GM10266 (cell line): ENCODE data around the gene MMP19.
A peak's percentile ranks its signal among the peaks of the same experiment; 100 is the strongest.

Experiments
- DNase-seq: peaks from one replicate; pipeline ENCODE4 v3.0.0; 2012; ENCODE audit errors: extremely low spot score
- CTCF ChIP-seq: IDR thresholded peaks from 2 replicates; pipeline ENCODE4 v1.5.1; 2012; ENCODE audit warnings: mild to moderate bottlenecking, low read depth; ENCODE audit not compliant: control insufficient read depth, insufficient read depth; ENCODE audit errors: missing control alignments

Gene MMP19

GRCh38 chr12:55820679-55821078 lies 22.1 kb downstream of the MMP19 start:
- peak; percentile 4 for TF ChIP-seq CTCF
- DNase-seq: no peak

- TF ChIP-seq CTCF: no peak
- no peak for DNase-seq
These were observed 23.9 kb downstream of the MMP19 start for GRCh38 chr12:55818886-55819285.

GRCh38 chr12:55818140-55818728 lies 24.5 kb downstream of the MMP19 start:
- peak; percentile 51 for DNase-seq
- no peak for TF ChIP-seq CTCF

- peak; percentile 95 for DNase-seq
- no peak for TF ChIP-seq CTCF
These were observed 25.2 kb downstream of the MMP19 start, which contains the start of the genes ORMDL2 and SARNP for GRCh38 chr12:55817345-55818139. Gene ORMDL2 (plus strand): TSS chr12:55818041. CDS start chr12:55819000, 959 bp downstream. Gene SARNP (minus strand): TSS chr12:55817724. CDS start chr12:55817701, 23 bp downstream.

- TF ChIP-seq CTCF: no peak
- no peak for DNase-seq
These were observed 25.8 kb downstream of the MMP19 start for GRCh38 chr12:55816881-55817344.

GRCh38 chr12:55815473-55815872 lies 27.3 kb downstream of the MMP19 start:
- no peak for TF ChIP-seq CTCF
- no peak for DNase-seq

- no peak for TF ChIP-seq CTCF
- DNase-seq: no peak
These were observed 28.5 kb downstream of the MMP19 start for GRCh38 chr12:55814257-55814656.
